ENCODE results near the gene ZHX3.

Gene ZHX3

GRCh38 chr20:41170386-41171105 lies 147.0 kb downstream of the ZHX3 start:
- Histone ChIP-seq H3K9ac (ENCODE audit: low read depth, low read length) (no peak overlapping the region), H3K4me1 (ENCODE audit: insufficient read depth, low read length) (no peaks in the 10 kb centered on the region), H3K36me3 (ENCODE audit: insufficient read depth, low read depth, low read length) (peaks cover 96% of the 10 kb centered on the region), H3K4me3 (ENCODE audit: low read length) (no peak overlapping the region), H3K27ac (ENCODE audit: low read length) (no peak overlapping the region), H3K27me3 (ENCODE audit: insufficient read depth, low read length) (no peaks in the 10 kb centered on the region), H3K9me3 (ENCODE audit: insufficient read depth, low read depth, low read length) (no peaks in the 10 kb centered on the region)

- H3K36me3 ChIP-seq (ENCODE audit: insufficient read depth, low read depth, low read length): peaks cover 96% of the 10 kb centered on the region
- no peaks in the 10 kb centered on the region for H3K27me3 ChIP-seq (ENCODE audit: insufficient read depth, low read length)
These were observed 147.7 kb downstream of the ZHX3 start for GRCh38 chr20:41169791-41170351.

GRCh38 chr20:41169162-41169690 lies 148.3 kb downstream of the ZHX3 start:
- no peaks in the 10 kb centered on the region for H3K9me3 ChIP-seq (ENCODE audit: insufficient read depth, low read depth, low read length)
- no peaks in the 10 kb centered on the region for H3K27me3 ChIP-seq (ENCODE audit: insufficient read depth, low read length)
- H3K4me3 ChIP-seq (ENCODE audit: low read length): no peak overlapping the region
- H3K4me1 ChIP-seq (ENCODE audit: insufficient read depth, low read length): no peaks in the 10 kb centered on the region
- peaks cover 96% of the 10 kb centered on the region for H3K36me3 ChIP-seq (ENCODE audit: insufficient read depth, low read depth, low read length)
- H3K27ac ChIP-seq (ENCODE audit: low read length): no peak overlapping the region
- H3K9ac ChIP-seq (ENCODE audit: low read depth, low read length): no peak overlapping the region

More at GRCh38 chr20:41169791-41170351, 147.7 kb downstream of the ZHX3 start:
- no peaks in the 10 kb centered on the region for H3K4me1 ChIP-seq (ENCODE audit: insufficient read depth, low read length)
- H3K27ac ChIP-seq (ENCODE audit: low read length): no peak overlapping the region
- H3K9me3 ChIP-seq (ENCODE audit: insufficient read depth, low read depth, low read length): no peaks in the 10 kb centered on the region
- H3K9ac ChIP-seq (ENCODE audit: low read depth, low read length): no peak overlapping the region
- no peak overlapping the region for H3K4me3 ChIP-seq (ENCODE audit: low read length)

- Histone ChIP-seq H3K4me1 (ENCODE audit: insufficient read depth, low read length) (no peaks in the 10 kb centered on the region), H3K27ac (ENCODE audit: low read length) (no peak overlapping the region), H3K9ac (ENCODE audit: low read depth, low read length) (no peak overlapping the region), H3K4me3 (ENCODE audit: low read length) (no peak overlapping the region), H3K36me3 (ENCODE audit: insufficient read depth, low read depth, low read length) (peaks cover 96% of the 10 kb centered on the region), H3K9me3 (ENCODE audit: insufficient read depth, low read depth, low read length) (no peaks in the 10 kb centered on the region), H3K27me3 (ENCODE audit: insufficient read depth, low read length) (no peaks in the 10 kb centered on the region)
These were observed 149.0 kb downstream of the ZHX3 start for GRCh38 chr20:41168281-41169161.

- Histone ChIP-seq H3K27ac (ENCODE audit: low read length) (no peak overlapping the region), H3K4me3 (ENCODE audit: low read length) (no peak overlapping the region), H3K9ac (ENCODE audit: low read depth, low read length) (no peak overlapping the region), H3K9me3 (ENCODE audit: insufficient read depth, low read depth, low read length) (no peaks in the 10 kb centered on the region), H3K27me3 (ENCODE audit: insufficient read depth, low read length) (no peaks in the 10 kb centered on the region), H3K36me3 (ENCODE audit: insufficient read depth, low read depth, low read length) (peaks cover 98% of the 10 kb centered on the region), H3K4me1 (ENCODE audit: insufficient read depth, low read length) (no peaks in the 10 kb centered on the region)
These were observed 149.9 kb downstream of the ZHX3 start for GRCh38 chr20:41167481-41168253.

GRCh38 chr20:41167118-41167470 lies 150.4 kb downstream of the ZHX3 start:
- no peak overlapping the region for H3K4me3 ChIP-seq (ENCODE audit: low read length)
- H3K9ac ChIP-seq (ENCODE audit: low read depth, low read length): no peak overlapping the region
- H3K9me3 ChIP-seq (ENCODE audit: insufficient read depth, low read depth, low read length): no peaks in the 10 kb centered on the region
- H3K27me3 ChIP-seq (ENCODE audit: insufficient read depth, low read length): no peaks in the 10 kb centered on the region
- H3K36me3 ChIP-seq (ENCODE audit: insufficient read depth, low read depth, low read length): peaks cover 98% of the 10 kb centered on the region
- H3K4me1 ChIP-seq (ENCODE audit: insufficient read depth, low read length): no peaks in the 10 kb centered on the region
- no peak overlapping the region for H3K27ac ChIP-seq (ENCODE audit: low read length)

GRCh38 chr20:41166201-41167117 lies 151.1 kb downstream of the ZHX3 start:
- Histone ChIP-seq H3K4me1 (ENCODE audit: insufficient read depth, low read length) (no peaks in the 10 kb centered on the region), H3K9ac (ENCODE audit: low read depth, low read length) (no peak overlapping the region), H3K36me3 (ENCODE audit: insufficient read depth, low read depth, low read length) (peaks cover 98% of the 10 kb centered on the region), H3K27ac (ENCODE audit: low read length) (no peak overlapping the region), H3K27me3 (ENCODE audit: insufficient read depth, low read length) (no peaks in the 10 kb centered on the region), H3K4me3 (ENCODE audit: low read length) (no peak overlapping the region), H3K9me3 (ENCODE audit: insufficient read depth, low read depth, low read length) (no peaks in the 10 kb centered on the region)

GRCh38 chr20:41165001-41165882 lies 152.3 kb downstream of the ZHX3 start:
- Histone ChIP-seq H3K4me1 (ENCODE audit: insufficient read depth, low read length) (no peaks in the 10 kb centered on the region), H3K9ac (ENCODE audit: low read depth, low read length) (no peak overlapping the region), H3K36me3 (ENCODE audit: insufficient read depth, low read depth, low read length) (peaks cover 100% of the 10 kb centered on the region), H3K4me3 (ENCODE audit: low read length) (no peak overlapping the region), H3K9me3 (ENCODE audit: insufficient read depth, low read depth, low read length) (no peaks in the 10 kb centered on the region), H3K27me3 (ENCODE audit: insufficient read depth, low read length) (no peaks in the 10 kb centered on the region), H3K27ac (ENCODE audit: low read length) (no peak overlapping the region)

GRCh38 chr20:41163821-41164220 lies 153.7 kb downstream of the ZHX3 start:
- Histone ChIP-seq H3K27ac (ENCODE audit: low read length) (no peak overlapping the region), H3K36me3 (ENCODE audit: insufficient read depth, low read depth, low read length) (peaks cover 100% of the 10 kb centered on the region), H3K9me3 (ENCODE audit: insufficient read depth, low read depth, low read length) (no peaks in the 10 kb centered on the region), H3K9ac (ENCODE audit: low read depth, low read length) (no peak overlapping the region), H3K4me1 (ENCODE audit: insufficient read depth, low read length) (no peaks in the 10 kb centered on the region; the same call in 1 of the 2 replicates), H3K4me3 (ENCODE audit: low read length) (no peak overlapping the region), H3K27me3 (ENCODE audit: insufficient read depth, low read length) (no peaks in the 10 kb centered on the region)

GRCh38 chr20:41162396-41162795 lies 155.1 kb downstream of the ZHX3 start:
- H3K4me1 ChIP-seq (ENCODE audit: insufficient read depth, low read length): peaks cover 6% of the 10 kb centered on the region; the same call in 1 of the 2 replicates
- H3K27me3 ChIP-seq (ENCODE audit: insufficient read depth, low read length): no peaks in the 10 kb centered on the region
- H3K27ac ChIP-seq (ENCODE audit: low read length): no peak overlapping the region
- H3K36me3 ChIP-seq (ENCODE audit: insufficient read depth, low read depth, low read length): peaks cover 90% of the 10 kb centered on the region
- H3K9me3 ChIP-seq (ENCODE audit: insufficient read depth, low read depth, low read length): no peaks in the 10 kb centered on the region
- no peak overlapping the region for H3K4me3 ChIP-seq (ENCODE audit: low read length)
- H3K9ac ChIP-seq (ENCODE audit: low read depth, low read length): no peak overlapping the region

Measured in iPS-20b (cell line).